Natural killer cell treated with Interleukin-12 subunit alpha and Interleukin-12 subunit beta and Interleukin-15 and Interleukin-18, amount 100 ng/mL, for 72 hours (primary cell): ENCODE measurements around the gene SPRED2. TPM values are rescaled to one million over a fixed set of nuclear protein-coding genes. Genes with fewer than 3 reads are reported as not detected.

ENCODE experiments used
- ATAC-seq, 2 donors: fragments of 150-1000 bp; cut with Tn5 transposase in 1 of 2; sonication (Bioruptor Pico), chemical (Tn5 transposase) in 1 of 2; 2 replicates each; pipeline ENCODE4 v1.10.0; 2021
- DNase-seq: peaks from one replicate; pipeline ENCODE4 v3.0.0; 2022; ENCODE audit warnings: low spot score
- H3K27ac Mint-ChIP-seq, 2 donors: 1 replicate in 1 of 2; 2 replicates in 1 of 2; pipeline ENCODE4 v1.8.0; 2022; ENCODE audit warnings: mixed read lengths in 2 of 2, mild to moderate bottlenecking in 1 of 2, moderate library complexity in 1 of 2
- H3K27me3 Mint-ChIP-seq, 2 donors: 1 replicate in 1 of 2; 2 replicates in 1 of 2; pipeline ENCODE4 v1.8.0; 2022; ENCODE audit warnings: mixed read lengths in 2 of 2
- H3K36me3 Mint-ChIP-seq: one replicate; pipeline ENCODE4 v1.8.0; 2022; ENCODE audit warnings: mixed read lengths
- H3K4me1 Mint-ChIP-seq, 2 donors: 1 replicate in 1 of 2; 2 replicates in 1 of 2; pipeline ENCODE4 v1.8.0; 2022; ENCODE audit warnings: low read depth in 2 of 2, mixed read lengths in 2 of 2, mild to moderate bottlenecking in 1 of 2
- H3K4me3 Mint-ChIP-seq: one replicate; pipeline ENCODE4 v1.8.0; 2022; ENCODE audit warnings: mixed read lengths
- H3K9me3 Mint-ChIP-seq: 2 replicates; pipeline ENCODE4 v1.8.0; 2022; ENCODE audit warnings: mixed read lengths
- total RNA-seq, 2 donors: library from RNA; stranded (reverse); gene quantifications; one replicate each; pipeline ENCODE4 v1.2.3, GENCODE V29; 2022

SPRED2 gene
- total RNA-seq, 2 donors from 2014 or later = 9.8 to 26.0 TPM

DNA sequence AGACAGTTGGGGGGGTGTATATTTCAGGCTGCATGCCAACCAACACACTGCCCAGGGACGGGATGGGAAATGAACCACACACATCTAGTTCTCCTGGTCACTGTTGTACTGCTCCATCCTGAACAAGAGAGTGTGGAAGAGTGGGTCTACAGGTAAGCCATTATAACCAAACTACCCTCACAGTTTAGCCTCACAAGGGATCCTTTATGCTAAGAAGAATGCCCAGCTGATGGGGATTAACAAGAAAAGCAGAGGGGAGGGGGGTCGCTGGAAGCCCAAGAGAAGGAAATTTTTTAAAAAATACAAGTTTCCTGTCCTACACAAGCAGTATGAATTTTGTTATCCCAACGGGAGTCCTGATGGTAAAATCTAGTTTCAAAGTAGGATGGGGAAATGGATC lies 16.1 kb downstream of the SPRED2 start:
- Mint-ChIP-seq H3K4me3 (no peak overlapping the region), H3K36me3 (peaks cover 6% of the 10 kb centered on the region), H3K27ac (no peak overlapping the region), H3K9me3 (peaks cover 4% of the 10 kb centered on the region), H3K4me1 (peaks cover 27 to 54% of the 10 kb centered on the region in 2 donors), H3K27me3 (peaks cover 0 to 4% of the 10 kb centered on the region in 2 donors)
- ATAC-seq = no peak
- DNase-seq = no peak

- DNase-seq = no peak
- no peaks in the 10 kb centered on the region for H3K9me3 Mint-ChIP-seq
- H3K27ac Mint-ChIP-seq = no peak overlapping the region
- H3K4me3 Mint-ChIP-seq = peak overlapping the region; percentile 31
- no peak for ATAC-seq
- no peaks in the 10 kb centered on the region for H3K36me3 Mint-ChIP-seq
- H3K27me3 Mint-ChIP-seq = peaks cover 0 to 4% of the 10 kb centered on the region in 2 donors
- peaks cover 18 to 47% of the 10 kb centered on the region in 2 donors for H3K4me1 Mint-ChIP-seq
These were observed 17.3 kb downstream of the SPRED2 start for GRCh38 chr2:65415091-65415490.

- H3K27ac Mint-ChIP-seq = peak overlapping the region in 1 of 2 donors; percentile 55
- no peaks in the 10 kb centered on the region for H3K36me3 Mint-ChIP-seq
- H3K27me3 Mint-ChIP-seq = peaks cover 0 to 4% of the 10 kb centered on the region in 2 donors
- H3K9me3 Mint-ChIP-seq = no peaks in the 10 kb centered on the region
- H3K4me3 Mint-ChIP-seq = no peak overlapping the region
- ATAC-seq = no peak
- H3K4me1 Mint-ChIP-seq = peaks cover 18 to 47% of the 10 kb centered on the region in 2 donors
- DNase-seq = no peak
These were observed 18.8 kb downstream of the SPRED2 start for GRCh38 chr2:65413610-65414009.

DNA sequence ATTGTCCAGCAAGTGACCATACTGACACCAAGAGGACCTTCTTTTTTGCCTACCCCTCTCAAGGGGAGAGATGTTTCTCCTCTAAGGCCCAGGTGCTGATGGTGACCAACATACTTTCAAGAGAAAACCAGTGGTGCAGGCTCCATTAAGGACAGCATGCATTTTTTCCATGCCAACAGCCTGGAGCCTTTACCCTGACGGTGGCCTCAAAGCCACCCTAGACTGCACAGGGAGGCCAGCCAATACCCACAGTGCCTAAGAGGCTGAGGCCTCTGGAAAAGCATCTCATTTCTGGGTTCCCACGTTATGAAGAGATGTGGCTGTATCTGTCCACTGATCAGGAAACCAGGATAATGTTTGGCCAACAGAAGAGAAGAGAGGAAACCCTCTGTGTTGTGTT lies 19.3 kb downstream of the SPRED2 start:
- H3K4me1 Mint-ChIP-seq = peaks cover 14 to 43% of the 10 kb centered on the region in 2 donors
- no peak for ATAC-seq

GRCh38 chr2:65411056-65411795 lies 21.2 kb downstream of the SPRED2 start:
- H3K27ac Mint-ChIP-seq = no peak overlapping the region
- no peaks in the 10 kb centered on the region for H3K36me3 Mint-ChIP-seq
- H3K4me1 Mint-ChIP-seq = peaks cover 0 to 37% of the 10 kb centered on the region in 2 donors
- no peak overlapping the region for H3K4me3 Mint-ChIP-seq
- ATAC-seq = no peak
- no peak for DNase-seq
- no peaks in the 10 kb centered on the region for H3K9me3 Mint-ChIP-seq
- H3K27me3 Mint-ChIP-seq = peaks cover 0 to 7% of the 10 kb centered on the region in 2 donors

More for the DNA sequence above, 19.3 kb downstream of the SPRED2 start:
- no peak overlapping the region for H3K4me3 Mint-ChIP-seq
- H3K27me3 Mint-ChIP-seq = peaks cover 0 to 4% of the 10 kb centered on the region in 2 donors
- H3K27ac Mint-ChIP-seq = no peak overlapping the region
- no peaks in the 10 kb centered on the region for H3K9me3 Mint-ChIP-seq
- H3K36me3 Mint-ChIP-seq = no peaks in the 10 kb centered on the region
- DNase-seq = no peak

DNA sequence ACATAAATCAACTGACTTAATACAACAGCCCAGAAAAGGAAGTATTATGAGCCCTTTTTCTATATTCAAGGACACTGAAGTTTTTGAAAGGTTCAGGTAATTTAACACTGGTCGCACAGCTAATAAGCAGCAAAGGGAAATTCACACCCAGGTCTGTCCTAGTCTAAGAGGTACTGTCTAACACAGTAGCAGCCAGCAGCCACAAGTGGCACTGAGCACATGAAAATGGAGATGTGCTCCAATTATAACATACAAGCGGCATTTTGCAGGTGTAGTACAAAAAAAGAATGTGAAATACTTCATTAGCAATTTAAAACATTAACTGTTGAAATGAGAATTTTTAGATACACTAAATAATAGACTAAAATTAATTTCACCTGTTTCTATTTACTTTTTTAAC lies 23.4 kb downstream of the SPRED2 start:
- Mint-ChIP-seq H3K27me3 (peaks cover 0 to 7% of the 10 kb centered on the region in 2 donors), H3K4me3 (no peak overlapping the region), H3K27ac (no peak overlapping the region), H3K36me3 (no peaks in the 10 kb centered on the region), H3K4me1 (peaks cover 0 to 29% of the 10 kb centered on the region in 2 donors), H3K9me3 (no peaks in the 10 kb centered on the region)
- no peak for DNase-seq
- ATAC-seq = no peak

- H3K4me1 Mint-ChIP-seq = peaks cover 0 to 19% of the 10 kb centered on the region in 2 donors
- no peak overlapping the region for H3K4me3 Mint-ChIP-seq
- DNase-seq = no peak
- no peak for ATAC-seq
- H3K27ac Mint-ChIP-seq = no peak overlapping the region
- no peaks in the 10 kb centered on the region for H3K36me3 Mint-ChIP-seq
- H3K27me3 Mint-ChIP-seq = peaks cover 0 to 3% of the 10 kb centered on the region in 2 donors
- H3K9me3 Mint-ChIP-seq = no peaks in the 10 kb centered on the region
These were observed 25.2 kb downstream of the SPRED2 start for GRCh38 chr2:65407240-65407639.

DNA sequence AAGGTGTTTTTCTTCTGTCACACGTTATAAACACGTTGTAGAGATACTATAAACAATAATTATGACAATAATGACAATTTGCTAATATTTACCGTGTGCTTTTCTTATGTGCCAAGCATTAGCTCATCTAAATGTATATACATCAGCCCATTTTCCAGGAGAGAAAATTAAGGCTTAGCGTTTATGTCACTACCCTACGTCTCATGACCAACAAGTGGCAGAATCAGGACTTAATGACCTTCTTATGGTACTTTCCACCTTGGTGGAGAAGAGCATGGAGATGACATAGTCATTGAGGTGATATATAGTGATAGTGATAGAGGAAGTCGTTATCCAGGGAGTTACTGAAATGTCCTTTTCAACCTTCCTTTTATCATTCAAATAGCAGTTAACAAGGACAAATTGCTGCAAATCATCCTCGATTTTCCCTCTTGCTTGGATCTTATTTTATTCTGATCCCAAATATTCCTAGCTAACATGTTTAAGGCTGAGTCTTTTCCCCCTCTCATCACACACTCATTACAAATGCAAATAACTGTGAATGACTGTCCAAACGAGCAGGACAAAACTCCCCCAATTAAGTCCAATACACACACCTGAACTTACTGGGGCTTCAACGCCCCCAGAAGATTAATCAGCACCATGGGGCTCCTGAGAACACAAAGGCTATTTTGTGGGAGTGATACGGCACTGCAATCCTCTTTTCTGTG lies 27.3 kb downstream of the SPRED2 start:
- H3K9me3 Mint-ChIP-seq = no peaks in the 10 kb centered on the region
- no peaks in the 10 kb centered on the region for H3K36me3 Mint-ChIP-seq
- peaks cover 0 to 5% of the 10 kb centered on the region in 2 donors for H3K27me3 Mint-ChIP-seq
- H3K4me3 Mint-ChIP-seq = no peak overlapping the region
- H3K4me1 Mint-ChIP-seq = peaks cover 0 to 22% of the 10 kb centered on the region in 2 donors
- ATAC-seq = no peak
- no peak for DNase-seq
- no peak overlapping the region for H3K27ac Mint-ChIP-seq

- H3K9me3 Mint-ChIP-seq = no peaks in the 10 kb centered on the region
- no peak overlapping the region for H3K27ac Mint-ChIP-seq
- peaks cover 2 to 20% of the 10 kb centered on the region in 2 donors for H3K4me1 Mint-ChIP-seq
- H3K4me3 Mint-ChIP-seq = no peak overlapping the region
- ATAC-seq = no peak
- no peak for DNase-seq
- peaks cover 0 to 5% of the 10 kb centered on the region in 2 donors for H3K27me3 Mint-ChIP-seq
- H3K36me3 Mint-ChIP-seq = no peaks in the 10 kb centered on the region
These were observed 28.9 kb downstream of the SPRED2 start for GRCh38 chr2:65403529-65403915.

DNA sequence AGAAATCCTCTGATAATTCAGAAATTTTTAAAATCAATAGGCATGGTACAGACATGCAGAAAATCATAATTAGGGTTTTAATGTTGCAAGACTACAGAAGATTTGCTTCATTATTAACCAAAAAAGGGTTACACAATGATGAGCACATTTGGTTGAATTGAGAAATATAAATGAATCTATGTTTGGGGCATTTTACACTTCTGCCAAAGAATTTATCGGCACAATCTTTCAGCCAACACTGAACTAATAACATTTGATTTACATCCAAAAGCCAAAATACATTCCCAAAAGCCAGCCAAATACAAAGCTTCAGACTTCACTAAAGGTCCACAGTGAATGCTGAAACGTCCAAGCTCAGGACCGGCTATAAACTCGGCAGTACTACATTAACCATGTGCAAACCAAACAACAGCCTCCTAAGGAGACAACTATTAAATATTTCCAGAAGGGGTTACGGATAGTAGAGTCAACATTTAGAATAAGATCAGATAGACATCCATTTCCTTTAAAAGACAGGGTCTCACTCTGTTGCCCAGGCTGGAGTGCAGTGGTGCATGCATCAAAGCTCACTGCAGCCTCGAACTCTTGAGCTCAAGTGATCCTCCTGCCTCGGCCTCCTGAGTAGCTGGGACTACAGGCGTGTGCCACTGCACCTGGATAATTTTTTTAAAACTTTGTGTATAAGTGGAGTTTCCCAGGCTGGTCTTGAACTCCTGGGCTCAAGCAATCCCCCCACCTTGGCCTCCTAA lies 29.4 kb downstream of the SPRED2 start:
- DNase-seq (no peak), ATAC-seq (no peak)
- Mint-ChIP-seq H3K36me3 (no peaks in the 10 kb centered on the region), H3K4me1 (peaks cover 8 to 24% of the 10 kb centered on the region in 2 donors), H3K4me3 (no peak overlapping the region), H3K27ac (no peak overlapping the region), H3K9me3 (no peaks in the 10 kb centered on the region), H3K27me3 (peaks cover 0 to 4% of the 10 kb centered on the region in 2 donors)

- ATAC-seq = no peak
- Mint-ChIP-seq H3K27me3 (peaks cover 0 to 2% of the 10 kb centered on the region in 2 donors), H3K4me1 (peaks cover 14 to 24% of the 10 kb centered on the region in 2 donors), H3K27ac (no peak overlapping the region), H3K9me3 (no peaks in the 10 kb centered on the region), H3K36me3 (no peaks in the 10 kb centered on the region), H3K4me3 (no peak overlapping the region)
- no peak for DNase-seq
These were observed 30.1 kb downstream of the SPRED2 start for GRCh38 chr2:65402323-65402722.

DNA sequence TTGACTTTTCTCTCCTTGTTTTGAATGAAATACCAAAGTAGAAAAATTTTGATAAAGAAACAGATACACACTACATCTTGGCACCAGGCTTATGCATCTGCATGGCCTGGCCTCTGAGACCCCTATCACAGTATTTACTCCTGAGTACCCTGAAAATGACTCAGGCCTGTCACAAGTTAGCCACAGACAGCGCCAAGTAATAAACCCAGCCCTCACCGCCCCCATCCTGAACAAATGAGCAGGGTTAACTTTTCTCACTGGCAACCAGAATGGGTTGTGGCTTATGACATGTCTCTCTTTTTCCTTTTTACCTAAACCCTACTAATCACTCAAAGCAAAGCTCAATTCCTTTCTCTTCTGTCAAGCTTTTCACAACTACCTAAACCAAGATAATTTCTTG lies 35.3 kb downstream of the SPRED2 start:
- peak overlapping the region; percentile 55 for H3K4me3 Mint-ChIP-seq
- H3K27ac Mint-ChIP-seq = peak overlapping the region in 1 of 2 donors; percentile 2
- H3K4me1 Mint-ChIP-seq = peaks cover 34 to 37% of the 10 kb centered on the region in 2 donors

DNA sequence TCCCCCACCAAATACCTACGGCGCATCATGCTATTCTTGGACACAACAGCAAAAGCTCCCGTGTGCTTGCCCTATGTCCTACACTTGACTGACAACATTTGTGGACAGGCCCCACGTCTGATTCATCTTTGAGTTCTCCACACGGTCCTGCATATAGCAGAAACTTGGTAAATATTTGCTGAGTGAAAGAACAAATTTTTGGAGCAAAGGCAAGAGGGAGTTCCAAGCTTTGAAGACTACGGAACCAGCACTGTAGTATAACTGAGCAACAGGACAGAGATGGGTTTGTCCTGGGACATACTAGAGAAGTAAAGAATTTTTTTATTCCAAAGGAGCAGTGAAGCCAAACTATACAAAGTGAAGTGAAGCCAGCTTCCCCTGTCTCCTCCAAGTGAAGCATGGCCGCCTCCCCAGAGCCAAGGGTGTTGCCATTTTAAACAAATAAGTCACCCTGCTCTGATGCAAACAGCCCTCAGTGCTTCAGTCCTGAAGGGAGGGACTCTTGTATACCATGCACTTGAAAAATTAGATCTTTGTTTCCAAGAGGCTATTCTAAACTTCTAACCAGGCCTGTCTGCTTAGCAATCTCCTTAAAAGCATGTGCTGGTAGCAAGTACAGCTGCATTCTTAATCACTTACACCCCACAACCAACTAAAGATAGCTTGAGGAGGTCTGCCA lies 35.9 kb downstream of the SPRED2 start:
- Mint-ChIP-seq H3K27ac (no peak overlapping the region), H3K4me3 (no peak overlapping the region), H3K27me3 (peaks cover 4 to 14% of the 10 kb centered on the region in 2 donors), H3K36me3 (no peaks in the 10 kb centered on the region), H3K4me1 (peaks cover 34 to 37% of the 10 kb centered on the region in 2 donors), H3K9me3 (no peaks in the 10 kb centered on the region)
- DNase-seq (no peak), ATAC-seq (no peak)

More for the DNA sequence above, 35.3 kb downstream of the SPRED2 start:
- H3K36me3 Mint-ChIP-seq = no peaks in the 10 kb centered on the region
- ATAC-seq (peak; percentile 91 to 96), DNase-seq (peak; percentile 70)
- peaks cover 4 to 14% of the 10 kb centered on the region in 2 donors for H3K27me3 Mint-ChIP-seq
- no peaks in the 10 kb centered on the region for H3K9me3 Mint-ChIP-seq
